A549 (cell line): ENCODE results near the gene TBR1. TPM values are rescaled to one million over a fixed set of nuclear protein-coding genes. Genes with fewer than 3 reads are reported as not detected.

Experiments used
- ATAC-seq, 2 experiments: fragments of 200-7000 bp in 1 of 2; fragments of >200 bp in 1 of 2; cut with Nextera tagmentation in 1 of 2; cut with Tn5 transposase in 1 of 2; 3 replicates each; pipeline versions ENCODE4 v1.8.0 to v1.9.1; 2018 to 2020; ENCODE audit warnings: mild to moderate bottlenecking in 1 of 2, moderate library complexity in 1 of 2
- CTCF ChIA-PET: fragments of 300-600 bp; sonication (Branson Sonifier 250); formaldehyde crosslinking; extraction: SDS; loops from one replicate; lab custom pipeline; 2021; ENCODE audit warnings: antibody characterized with exemption, inconsistent platforms; lab: Yijun Ruan, JAX
- POLR2A ChIA-PET: fragments of 350-600 bp; formaldehyde crosslinking; extraction: SDS; loops from one replicate; lab custom pipeline; 2021; ENCODE audit warnings: antibody characterized with exemption, inconsistent platforms; lab: Yijun Ruan, JAX
- DNase-seq, 2 experiments: peaks; one replicate each; pipeline versions ENCODE4 v3.0.0 to v3.0.0-alpha.2; 2011 to 2016; ENCODE audit warnings: low read depth in 1 of 2, low spot score in 1 of 2
- FAIRE-seq: peaks from 2 replicates; lab custom pipeline; 2011; peaks lifted over from hg19 to GRCh38; lab: Jason Lieb, UNC
- H3K27ac ChIP-seq, 2 experiments: fragments of >200 bp; sonication (Bioruptor Twin); formaldehyde crosslinking; 3 replicates each; pipeline ENCODE4 v1.5.1; 2016 to 2017
- H3K4me1 ChIP-seq: fragments of >200 bp; sonication (Bioruptor Twin); formaldehyde crosslinking; 3 replicates; pipeline ENCODE4 v1.6.1; 2016
- H3K4me2 ChIP-seq: fragments of >200 bp; sonication (Bioruptor Twin); formaldehyde crosslinking; 3 replicates; pipeline ENCODE4 v1.6.1; 2016
- H3K4me3 ChIP-seq: fragments of >200 bp; sonication (Bioruptor Twin); formaldehyde crosslinking; 3 replicates; pipeline ENCODE4 v1.5.1; 2016
- H3K9me3 ChIP-seq: fragments of >200 bp; sonication (Bioruptor Twin); formaldehyde crosslinking; 3 replicates; pipeline ENCODE4 v1.6.1; 2016
- ATOH8 ChIP-seq: fragments of 250-450 bp; sonication (Bioruptor Pico); IDR thresholded peaks from 2 replicates; pipeline ENCODE4 v1.5.0; 2020; ENCODE audit warnings: low read depth, mild to moderate bottlenecking, moderate library complexity
- CBX8 ChIP-seq: fragments of 200-600 bp; sonication (generic); IDR thresholded peaks from 2 replicates; pipeline ENCODE4 v1.6.1; 2016
- CTCF ChIP-seq: fragments of >200 bp; sonication (Bioruptor Twin); formaldehyde crosslinking; IDR thresholded peaks from 3 replicates; pipeline ENCODE4 v1.5.1; 2016
- ELK1 ChIP-seq: fragments of 150-350 bp; IDR thresholded peaks from 2 replicates; pipeline ENCODE4 v1.6.1; 2014; ENCODE audit warnings: low read depth, mild to moderate bottlenecking, low read length
- EP300 ChIP-seq, 2 experiments: fragments of >200 bp; sonication (Bioruptor Twin); formaldehyde crosslinking; IDR thresholded peaks; 2 replicates in 1 of 2; 3 replicates in 1 of 2; pipeline ENCODE4 v1.6.1; 2016 to 2017
- ESRRA ChIP-seq: fragments of 150-350 bp; IDR thresholded peaks from 2 replicates; pipeline ENCODE4 v1.6.1; 2014; ENCODE audit warnings: mild to moderate bottlenecking, low read length, borderline replicate concordance
- FOXS1 ChIP-seq: fragments of 250-450 bp; sonication (Bioruptor Pico); IDR thresholded peaks from 2 replicates; pipeline ENCODE4 v1.5.0; 2020; ENCODE audit warnings: mild to moderate bottlenecking, moderate library complexity
- GATA3 ChIP-seq: IDR thresholded peaks from 2 replicates; pipeline ENCODE4 v1.6.1; 2012; ENCODE audit warnings: borderline replicate concordance
- HOXA7 ChIP-seq: fragments of 250-450 bp; sonication (Bioruptor Pico); IDR thresholded peaks from 2 replicates; pipeline ENCODE4 v1.5.0; 2020; ENCODE audit warnings: mild to moderate bottlenecking, moderate library complexity
- HOXB13 ChIP-seq: fragments of 250-450 bp; sonication (Bioruptor Pico); IDR thresholded peaks from 2 replicates; pipeline ENCODE4 v1.5.0; 2020; ENCODE audit warnings: low read depth, mild to moderate bottlenecking, moderate library complexity
- HOXB5 ChIP-seq: fragments of 250-450 bp; sonication (Bioruptor Pico); IDR thresholded peaks from 2 replicates; pipeline ENCODE4 v1.5.0; 2020; ENCODE audit warnings: mild to moderate bottlenecking, moderate library complexity
- JUNB ChIP-seq: fragments of >200 bp; sonication (Bioruptor Twin); formaldehyde crosslinking; IDR thresholded peaks from 2 replicates; pipeline ENCODE4 v1.6.1; 2016
- KDM5A ChIP-seq: fragments of 200-600 bp; sonication (generic); IDR thresholded peaks from 2 replicates; pipeline ENCODE4 v1.6.1; 2016; ENCODE audit warnings: antibody characterized with exemption, mild to moderate bottlenecking
- MAZ ChIP-seq: fragments of 150-350 bp; IDR thresholded peaks from 2 replicates; pipeline ENCODE4 v1.6.1; 2014; ENCODE audit warnings: antibody characterized with exemption, low read depth, low read length, borderline replicate concordance
- MYC ChIP-seq: IDR thresholded peaks from 2 replicates; pipeline ENCODE4 v1.6.1; 2012; ENCODE audit warnings: mild to moderate bottlenecking, inconsistent platforms, low read length, improper control_type of control experiment, borderline replicate concordance
- POLR2AphosphoS2 ChIP-seq: conservative IDR thresholded peaks from 2 replicates; pipeline ENCODE4 v1.6.1; 2012; ENCODE audit warnings: low read length, improper control_type of control experiment, inconsistent platforms
- RARB ChIP-seq: fragments of 250-450 bp; sonication (Bioruptor Pico); IDR thresholded peaks from 2 replicates; pipeline ENCODE4 v1.8.0; 2021; ENCODE audit warnings: mild to moderate bottlenecking, moderate library complexity
- RCOR1 ChIP-seq: fragments of 150-350 bp; IDR thresholded peaks from 2 replicates; pipeline ENCODE4 v1.6.1; 2014; ENCODE audit warnings: antibody characterized with exemption, low read length, low read depth
- REST ChIP-seq: fragments of 200-600 bp; sonication (generic); IDR thresholded peaks from 2 replicates; pipeline ENCODE4 v1.6.1; 2016; ENCODE audit warnings: antibody characterized with exemption, mild to moderate bottlenecking, moderate library complexity
- SMC3 ChIP-seq: fragments of >200 bp; sonication (Bioruptor Twin); formaldehyde crosslinking; IDR thresholded peaks from 3 replicates; pipeline ENCODE4 v1.6.1; 2018; ENCODE audit warnings: inconsistent platforms
- TP53 ChIP-seq: fragments of 250-450 bp; sonication (Bioruptor Pico); IDR thresholded peaks from 2 replicates; pipeline ENCODE4 v1.5.0; 2021; ENCODE audit warnings: mild to moderate bottlenecking, moderate library complexity
- ZSCAN20 ChIP-seq: fragments of 250-450 bp; sonication (Bioruptor Pico); IDR thresholded peaks from 2 replicates; pipeline ENCODE4 v1.8.0; 2022; ENCODE audit warnings: mild to moderate bottlenecking, moderate library complexity
- WGBS: methylation state at CpG from one replicate; pipeline ENCODE4 v1.1.6; 2017; ENCODE audit errors: missing lambda C conversion rate; 5-methylcytosine and 5-hydroxymethylcytosine counted together
- polyA plus RNA-seq, 4 experiments: library from polyadenylated mRNA; depleted of rRNA in 3 of 4; stranded (reverse); fragments of >200 nt; fragmentation: RNase III in 1 of 4; extraction: RNeasy Plus Mini Kit Qiagen cat#74134 plus additional on column Dnase treatment in 1 of 4; gene quantifications; 2 replicates in 3 of 4; 3 replicates in 1 of 4; pipeline ENCODE4 v1.2.3, GENCODE V29; 2011 to 2017

Gene TBR1
- polyA plus RNA-seq, 2 of the 4 experiments (the other 2 are of a cell fraction): 0.01 to 0.09 TPM

- Histone ChIP-seq H3K4me1 (no peaks in the 10 kb centered on the region), H3K27ac (no peak overlapping the region), H3K4me3 (no peak overlapping the region), H3K9me3 (no peaks in the 10 kb centered on the region), H3K4me2 (no peak overlapping the region)
- 10% methylated on average over 3 of the region's 3 CpGs for WGBS
- no peak for DNase-seq
- no peak for ATAC-seq
- no peak for FAIRE-seq
- TF ChIP-seq FOXS1 (CRISPR knock-in tag) (no peak), REST (no peak), POLR2AphosphoS2 (no peak), MAZ (no peak), MYC (no peak), CTCF (no peak), TP53 (CRISPR knock-in tag) (no peak), RCOR1 (no peak), HOXB5 (CRISPR knock-in tag) (no peak), ELK1 (no peak), HOXB13 (CRISPR knock-in tag) (no peak), RARB (CRISPR knock-in tag) (no peak), ATOH8 (CRISPR knock-in tag) (no peak), CBX8 (no peak), ZSCAN20 (no peak), KDM5A (no peak), JUNB (no peak), HOXA7 (CRISPR knock-in tag) (no peak)
- TF ChIP-seq, all 56 proteins: peak for 0
- ChIA-PET CTCF (no interaction called here), POLR2A (no interaction called here)
These were observed 20.3 kb downstream of the TBR1 start for GRCh38 chr2:161436411-161436810.

- Histone ChIP-seq H3K27ac (no peak overlapping the region), H3K4me1 (no peaks in the 10 kb centered on the region), H3K9me3 (no peaks in the 10 kb centered on the region), H3K4me2 (no peak overlapping the region), H3K4me3 (no peak overlapping the region)
- DNase-seq (no peak), ATAC-seq (no peak), FAIRE-seq (no peak)
- TF ChIP-seq ESRRA (no peak), GATA3 (no peak), EP300 (IDR thresholded peaks at IDR 0.05) (no peak), SMC3 (no peak)
- POLR2A ChIA-PET: no interaction called here
- WGBS: 15% methylated on average over 2 of the region's 2 CpGs
- CTCF ChIA-PET: no interaction called here
These were observed 22.5 kb downstream of the TBR1 start for GRCh38 chr2:161438598-161438997.
